Lower leg skin (tissue), 3 donors: Measurements from ENCODE around the gene CTDSPL.

Experiments used
- POLR2A ChIP-seq, 2 donors: fragments of 450-650 bp; IDR thresholded peaks; one replicate each; pipeline ENCODE4 v1.6.1; 2016 to 2017; ENCODE audit warnings: antibody characterized with exemption in 2 of 2, mild to moderate bottlenecking in 1 of 2, moderate library complexity in 1 of 2
- TF ChIP-seq, protein P1 (sequence below), 3 donors: fragments of 450-650 bp; IDR thresholded peaks; one replicate each; pipeline ENCODE4 v1.5.1; 2016; ENCODE audit warnings: antibody characterized with exemption in 3 of 3, mild to moderate bottlenecking in 3 of 3, moderate library complexity in 2 of 3

DNA sequence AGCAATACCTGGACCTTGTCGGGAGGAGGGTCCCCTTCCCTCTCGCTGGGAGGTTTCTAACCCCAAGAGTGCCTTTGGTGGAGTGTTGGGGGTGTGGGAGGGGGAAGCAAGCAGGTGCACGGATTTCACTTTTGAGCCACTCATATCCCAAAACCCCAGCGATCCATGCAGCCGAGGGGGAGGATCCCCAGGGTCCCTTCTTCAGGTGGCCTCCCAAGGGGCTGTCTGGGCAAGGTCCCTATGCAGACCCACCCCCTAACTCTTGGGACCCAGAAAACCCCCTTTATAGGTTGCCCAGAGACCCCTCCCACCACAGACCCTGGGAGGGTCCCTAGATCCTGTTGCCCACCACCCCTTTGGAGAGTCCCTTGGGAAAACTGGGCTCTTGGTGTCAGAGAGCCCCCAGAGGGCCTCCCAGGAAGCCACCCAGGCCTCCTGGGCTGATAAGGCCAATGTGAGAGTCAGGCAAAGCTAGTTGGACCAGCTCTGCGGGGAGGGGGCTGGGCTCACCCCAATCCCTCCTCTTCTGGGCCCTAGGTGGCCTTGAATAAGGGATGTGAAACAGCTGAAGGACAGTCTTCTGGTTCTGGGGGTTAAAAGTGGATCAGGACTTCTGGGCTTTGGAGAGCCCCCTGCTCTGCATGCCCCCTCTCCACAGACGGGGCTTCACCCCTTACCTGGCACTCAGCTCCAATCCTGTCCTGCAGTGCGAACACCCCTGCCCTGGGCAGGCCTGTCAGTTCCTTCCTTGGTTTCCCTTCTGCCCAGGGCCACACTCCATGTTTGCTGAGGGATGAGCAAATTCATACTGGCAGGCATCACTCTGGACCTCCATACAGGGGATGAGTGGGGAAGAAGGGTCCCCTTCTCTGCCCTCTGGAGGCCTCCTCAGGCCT lies 168.7 kb downstream of the CTDSPL start:
- TF ChIP-seq, protein P1, sequence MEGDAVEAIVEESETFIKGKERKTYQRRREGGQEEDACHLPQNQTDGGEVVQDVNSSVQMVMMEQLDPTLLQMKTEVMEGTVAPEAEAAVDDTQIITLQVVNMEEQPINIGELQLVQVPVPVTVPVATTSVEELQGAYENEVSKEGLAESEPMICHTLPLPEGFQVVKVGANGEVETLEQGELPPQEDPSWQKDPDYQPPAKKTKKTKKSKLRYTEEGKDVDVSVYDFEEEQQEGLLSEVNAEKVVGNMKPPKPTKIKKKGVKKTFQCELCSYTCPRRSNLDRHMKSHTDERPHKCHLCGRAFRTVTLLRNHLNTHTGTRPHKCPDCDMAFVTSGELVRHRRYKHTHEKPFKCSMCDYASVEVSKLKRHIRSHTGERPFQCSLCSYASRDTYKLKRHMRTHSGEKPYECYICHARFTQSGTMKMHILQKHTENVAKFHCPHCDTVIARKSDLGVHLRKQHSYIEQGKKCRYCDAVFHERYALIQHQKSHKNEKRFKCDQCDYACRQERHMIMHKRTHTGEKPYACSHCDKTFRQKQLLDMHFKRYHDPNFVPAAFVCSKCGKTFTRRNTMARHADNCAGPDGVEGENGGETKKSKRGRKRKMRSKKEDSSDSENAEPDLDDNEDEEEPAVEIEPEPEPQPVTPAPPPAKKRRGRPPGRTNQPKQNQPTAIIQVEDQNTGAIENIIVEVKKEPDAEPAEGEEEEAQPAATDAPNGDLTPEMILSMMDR (IDR thresholded peaks at IDR 0.05): no peak
- TF ChIP-seq POLR2A (IDR thresholded peaks at IDR 0.05): no peak
